ENCODE data around the gene ABL1. TPM values are rescaled to one million over a fixed set of nuclear protein-coding genes. Genes with fewer than 3 reads are reported as not detected.

Gene ABL1
- total RNA-seq, 4 donors from 2014 or later: 60.3 to 97.0 (median 79.8) TPM

GRCh38 chr9:130893341-130894101 lies 58.5 kb downstream of the ABL1 start:
- no peak overlapping the region for H3K4me3 ChIP-seq (replicated peaks in 1 of 3)

GRCh38 chr9:130894546-130894945 lies 59.5 kb downstream of the ABL1 start:
- no peak for DNase-seq
- 86% methylated on average over 7 of the region's 7 CpGs for WGBS, 2 donors
- TF ChIP-seq POLR2A (IDR thresholded peaks at IDR 0.05) (no peak), CTCF (IDR thresholded peaks at IDR 0.05) (no peak)
- intact Hi-C loops (cut with DNase I): no loop called here
- H3K27me3 ChIP-seq: no peaks in the 10 kb centered on the region
- H3K27ac ChIP-seq: no peak overlapping the region
- peaks cover 17 to 19% of the 10 kb centered on the region in 2 donors for H3K36me3 ChIP-seq
- no peak overlapping the region for H3K4me3 ChIP-seq (replicated peaks in 1 of 3)
- no peaks in the 10 kb centered on the region for H3K9me3 ChIP-seq
- H3K4me1 ChIP-seq: peaks cover 0 to 8% of the 10 kb centered on the region in 2 donors

More at GRCh38 chr9:130893341-130894101, 58.5 kb downstream of the ABL1 start:
- H3K36me3 ChIP-seq: peaks cover 24 to 25% of the 10 kb centered on the region in 2 donors
- no peak for TF ChIP-seq POLR2A (IDR thresholded peaks at IDR 0.05)
- TF ChIP-seq CTCF (IDR thresholded peaks at IDR 0.05): no peak
- 79 to 81% methylated on average over 30 to 33 of the region's 34 CpGs for WGBS, 2 donors
- no peak overlapping the region for H3K27ac ChIP-seq
- peaks cover 0 to 8% of the 10 kb centered on the region in 2 donors for H3K4me1 ChIP-seq
- H3K9me3 ChIP-seq: no peaks in the 10 kb centered on the region
- no peaks in the 10 kb centered on the region for H3K27me3 ChIP-seq
- intact Hi-C loops (cut with DNase I): no loop called here
- no peak for DNase-seq

- H3K27ac ChIP-seq: no peak overlapping the region
- WGBS, 2 donors: 76 to 78% methylated on average over 7 to 9 of the region's 9 CpGs
Observed at GRCh38 chr9:130895038-130895437, 60.0 kb downstream of the ABL1 start.

GRCh38 chr9:130895481-130896232 lies 60.6 kb downstream of the ABL1 start:
- Histone ChIP-seq H3K4me1 (peaks cover 0 to 8% of the 10 kb centered on the region in 2 donors), H3K36me3 (peaks cover 8 to 18% of the 10 kb centered on the region in 2 donors), H3K4me3 (replicated peaks in 1 of 3) (no peak overlapping the region), H3K9me3 (no peaks in the 10 kb centered on the region), H3K27me3 (no peaks in the 10 kb centered on the region), H3K27ac (no peak overlapping the region)
- no peak for TF ChIP-seq POLR2A (IDR thresholded peaks at IDR 0.05)
- no peak for TF ChIP-seq CTCF (IDR thresholded peaks at IDR 0.05)
- 53 to 59% methylated on average over 13 to 19 of the region's 24 CpGs for WGBS, 2 donors
- intact Hi-C loops (cut with DNase I): no loop called here
- DNase-seq: peak in 1 of 2 donors; percentile 22

More at GRCh38 chr9:130895038-130895437, 60.0 kb downstream of the ABL1 start:
- no peaks in the 10 kb centered on the region for H3K9me3 ChIP-seq
- peaks cover 14 to 19% of the 10 kb centered on the region in 2 donors for H3K36me3 ChIP-seq
- peaks cover 0 to 8% of the 10 kb centered on the region in 2 donors for H3K4me1 ChIP-seq
- H3K27me3 ChIP-seq: no peaks in the 10 kb centered on the region
- TF ChIP-seq POLR2A (IDR thresholded peaks at IDR 0.05): no peak
- no peak for TF ChIP-seq CTCF (IDR thresholded peaks at IDR 0.05)
- DNase-seq: no peak
- no peak overlapping the region for H3K4me3 ChIP-seq (replicated peaks in 1 of 3)
- intact Hi-C loops (cut with DNase I): no loop called here
